Anterior cingulate cortex (tissue), 58 donors: ENCODE measurements around the gene VMO1.

ENCODE experiments used
- DNase-seq, 58 donors: peaks; one replicate each; lab custom pipeline; 2025; lab: John Stamatoyannopoulos, UW

VMO1 gene

GRCh38 chr17:4766723-4767122 is 19.4 kb downstream of the VMO1 start:
- no peak for DNase-seq

DNA sequence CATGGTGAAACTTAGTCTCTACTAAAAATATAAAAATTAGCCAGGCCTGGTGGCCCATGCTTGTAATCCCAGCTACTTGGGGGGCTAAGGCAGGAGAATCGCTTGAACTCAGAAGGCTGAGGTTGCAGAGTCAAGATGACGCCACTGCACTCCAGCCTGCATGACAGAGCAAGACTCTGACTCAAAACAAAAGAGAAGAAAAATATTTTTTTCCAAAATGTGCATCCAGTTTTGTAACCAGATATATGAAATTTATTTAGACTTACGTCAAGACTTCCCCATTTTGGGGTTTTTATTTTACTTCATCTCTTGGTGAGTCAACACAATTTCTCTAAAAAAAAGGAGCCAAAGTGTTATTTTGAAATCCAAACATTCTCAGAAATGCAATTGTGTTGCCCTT is 20.0 kb downstream of the VMO1 start:
- DNase-seq = no peak

- DNase-seq = peak in 1 of 58 donors; percentile 20
Measured at GRCh38 chr17:4764595-4764994, 21.6 kb downstream of the VMO1 start.

DNA sequence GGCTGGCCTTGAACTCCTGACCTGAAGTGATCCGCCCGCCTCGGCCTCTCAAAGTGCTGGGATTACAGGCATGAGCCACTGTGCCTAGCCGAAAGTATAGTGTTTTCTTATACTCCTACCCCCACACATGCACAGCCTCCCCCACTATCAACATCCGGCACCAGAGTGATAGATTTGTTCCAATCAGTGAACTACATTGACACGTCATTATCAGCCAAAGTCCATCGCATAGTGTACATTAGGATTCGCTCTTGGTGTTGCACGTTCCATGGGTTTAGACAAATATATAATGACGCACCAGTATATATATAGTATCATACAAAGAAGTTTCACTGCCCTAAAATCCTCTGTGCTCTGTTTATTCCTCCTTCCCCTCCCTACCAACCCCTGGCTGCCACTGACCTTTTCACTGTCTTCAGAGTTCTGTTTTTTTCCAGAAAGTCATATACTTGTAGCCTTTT is 26.4 kb downstream of the VMO1 start:
- no peak for DNase-seq

- no peak for DNase-seq
Measured at GRCh38 chr17:4753392-4753791, 32.8 kb downstream of the VMO1 start.

DNA sequence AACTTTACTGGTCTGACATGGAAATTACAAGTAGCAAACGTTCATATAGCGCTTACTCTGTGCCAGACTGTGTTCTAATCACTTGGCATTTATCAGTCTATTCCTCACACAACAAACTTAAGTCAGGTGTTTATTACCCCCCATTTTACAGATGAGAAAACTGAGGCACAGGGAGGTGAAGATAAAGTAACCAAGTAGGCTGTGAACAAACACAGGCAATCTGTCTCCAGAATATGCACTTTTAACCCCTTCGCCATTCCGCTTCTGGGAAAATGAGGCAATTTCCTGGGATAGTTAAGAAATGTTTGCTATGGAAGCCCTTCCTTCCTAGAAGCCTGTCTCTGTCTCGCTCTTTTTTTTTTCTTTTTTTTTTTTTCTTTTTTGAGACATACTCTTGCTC is 34.2 kb downstream of the VMO1 start:
- DNase-seq = no peak

DNA sequence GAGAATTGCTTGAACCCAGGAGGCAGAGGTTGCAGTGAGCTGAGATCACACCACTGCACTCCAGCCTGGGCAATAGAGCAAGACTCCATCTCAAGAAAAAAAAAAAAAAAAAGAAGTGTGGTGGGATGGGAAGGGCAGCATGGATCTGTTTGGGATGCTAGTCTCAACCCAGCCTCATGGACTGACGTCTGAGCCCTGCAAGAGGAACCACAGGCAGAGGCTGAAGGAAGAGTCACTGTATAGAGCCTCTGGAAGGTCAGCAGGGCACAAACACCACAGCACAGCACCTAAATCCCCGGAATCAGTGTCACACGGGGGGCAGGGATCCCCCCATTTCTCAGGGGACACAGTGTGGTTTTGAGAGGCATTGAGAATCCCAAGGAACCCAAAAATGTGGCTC is 35.6 kb downstream of the VMO1 start:
- DNase-seq = no peak

- DNase-seq = no peak
Measured at GRCh38 chr17:4748686-4749085, 37.5 kb downstream of the VMO1 start.

DNA sequence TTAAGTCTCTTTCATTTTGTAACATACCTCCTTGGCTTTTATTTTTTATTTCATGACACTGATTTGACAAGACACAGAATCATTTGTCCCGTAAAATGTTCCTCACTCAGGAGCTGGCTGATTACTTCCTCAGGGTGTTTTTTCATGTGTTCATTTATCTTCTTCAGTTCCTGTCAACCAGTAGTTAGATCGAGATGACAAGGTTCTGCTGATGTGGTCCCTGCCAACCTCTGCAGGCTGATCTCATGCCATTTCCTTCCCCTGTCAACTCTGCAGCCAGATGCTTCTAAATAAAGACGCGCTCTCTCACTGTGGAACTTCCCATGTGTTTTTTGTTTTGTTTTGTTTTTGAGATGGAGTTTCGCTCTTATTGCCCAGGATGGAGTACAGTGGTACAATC is 38.3 kb downstream of the VMO1 start:
- peak in 2 of 58 donors; percentile 7 to 10 for DNase-seq

DNA sequence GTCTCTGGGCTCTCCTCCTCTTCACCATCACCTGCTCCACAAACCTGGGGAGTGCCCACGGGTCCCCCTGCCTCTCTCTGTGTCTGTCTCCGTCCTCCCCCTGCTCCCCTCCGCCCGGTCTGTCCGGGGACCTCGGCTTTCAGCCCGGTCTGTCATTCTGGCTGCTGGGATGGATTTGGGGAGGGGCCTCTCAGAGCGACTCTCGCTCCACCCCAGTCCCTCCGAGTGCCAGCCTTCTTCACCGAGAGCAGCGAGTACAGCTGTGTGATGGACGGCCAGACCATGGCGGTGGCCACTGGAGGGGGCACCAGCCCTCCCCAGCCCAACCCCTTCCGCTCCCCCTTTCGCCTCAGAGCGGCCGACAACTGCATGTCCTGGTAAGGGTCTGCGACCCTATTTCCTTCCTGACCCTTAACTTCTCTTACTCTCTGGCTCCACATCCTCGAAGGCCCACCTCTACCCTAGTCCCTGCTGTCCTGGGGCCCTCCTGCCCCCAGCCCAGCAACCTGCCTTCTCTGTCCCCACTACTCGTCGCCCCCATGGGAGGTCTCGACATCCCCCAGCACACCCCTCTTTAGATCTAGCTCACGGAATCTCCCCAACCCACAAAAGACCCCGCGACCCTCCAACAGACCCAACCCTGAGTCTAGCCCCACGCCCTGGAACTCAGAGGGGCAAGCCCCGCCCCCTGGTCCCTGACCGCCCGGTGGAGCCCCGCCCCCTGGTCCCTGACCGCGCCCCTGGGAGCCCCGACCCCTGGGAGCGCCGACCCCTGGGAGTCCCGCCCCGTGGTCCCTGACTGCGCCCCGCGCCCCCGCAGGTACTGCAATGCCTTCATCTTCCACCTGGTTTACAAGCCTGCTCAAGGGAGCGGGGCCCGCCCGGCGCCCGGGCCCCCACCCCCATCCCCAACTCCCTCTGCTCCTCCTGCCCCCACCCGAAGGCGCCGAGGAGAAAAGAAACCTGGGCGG is 40.9 kb downstream of the VMO1 start:
- no peak for DNase-seq

DNA sequence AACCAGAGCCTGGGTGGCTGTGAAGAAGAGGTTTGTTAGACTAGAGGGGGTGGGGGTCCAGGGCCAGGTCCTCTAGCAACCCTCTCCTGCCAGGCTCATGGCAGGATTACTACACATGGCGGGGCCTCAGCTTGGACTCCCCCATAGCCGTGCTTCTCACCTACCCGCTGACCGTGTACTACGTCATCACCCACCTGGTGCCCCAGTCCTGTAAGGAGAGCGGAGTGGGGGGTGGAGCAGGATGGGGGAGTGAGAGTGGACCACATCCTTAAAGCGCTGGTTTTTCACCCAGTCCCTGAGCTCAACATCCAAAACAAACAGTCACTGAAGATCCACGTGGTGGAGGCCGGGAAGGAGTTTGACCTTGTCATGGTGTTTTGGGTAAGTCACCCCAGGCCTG is 42.3 kb downstream of the VMO1 start:
- no peak for DNase-seq

DNA sequence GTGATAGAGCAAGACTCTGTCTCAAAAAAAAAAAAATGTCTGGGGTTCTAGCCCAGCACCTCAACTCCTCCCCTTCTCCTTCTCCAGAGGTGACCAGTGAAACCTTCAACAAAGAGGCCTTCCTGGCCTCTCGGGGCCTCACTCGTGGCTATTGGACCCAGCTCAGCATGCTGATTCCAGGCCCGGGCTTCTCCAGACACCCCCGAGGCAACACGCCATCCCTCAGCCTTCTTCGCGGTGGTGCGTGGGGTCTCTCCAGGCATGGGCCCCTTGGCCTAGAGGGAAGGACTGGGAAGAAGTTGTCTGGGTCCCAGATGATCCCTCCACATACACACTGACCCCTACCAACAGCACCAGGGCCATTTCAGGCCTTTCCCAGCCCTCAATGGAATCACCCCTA is 42.9 kb downstream of the VMO1 start:
- DNase-seq = no peak

DNA sequence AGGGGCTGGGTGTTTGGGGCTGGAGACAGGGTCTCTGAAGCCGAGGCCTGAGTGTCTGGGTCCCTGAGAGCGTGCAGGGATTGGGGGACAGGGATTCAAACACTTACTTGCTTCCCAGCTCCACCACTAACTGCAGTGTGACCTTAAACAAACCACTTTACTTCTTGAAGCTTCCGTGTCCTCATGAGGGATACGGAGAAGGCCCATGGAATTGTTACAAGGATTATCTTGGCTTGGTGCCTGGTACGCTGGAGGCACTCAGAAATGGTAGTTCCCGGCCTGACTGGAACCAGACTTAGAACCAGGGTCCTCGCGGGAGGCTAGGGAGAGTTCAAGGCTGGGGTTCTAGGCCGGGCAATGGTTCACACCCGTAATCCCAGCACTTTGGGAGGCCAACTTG is 43.5 kb downstream of the VMO1 start:
- no peak for DNase-seq

DNA sequence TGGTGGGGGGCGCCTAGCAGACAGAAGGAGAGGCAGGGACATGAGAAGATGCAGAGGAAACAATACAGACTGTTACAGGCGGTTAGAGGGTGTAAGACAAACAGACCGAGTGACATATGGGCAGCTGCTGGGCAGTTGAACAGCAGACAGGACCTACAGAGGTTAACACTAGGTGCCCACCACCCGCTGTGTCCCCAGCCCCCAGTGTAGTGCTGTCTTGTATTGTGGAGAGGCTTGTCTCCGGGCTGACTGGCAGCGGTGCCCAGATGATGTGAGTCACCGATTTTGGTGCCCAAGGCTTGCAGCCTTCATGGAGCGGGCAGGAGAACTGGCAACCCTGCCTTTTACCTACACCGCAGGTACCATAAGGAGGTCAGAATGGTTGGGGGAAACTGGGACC is 44.0 kb downstream of the VMO1 start:
- no peak for DNase-seq

DNA sequence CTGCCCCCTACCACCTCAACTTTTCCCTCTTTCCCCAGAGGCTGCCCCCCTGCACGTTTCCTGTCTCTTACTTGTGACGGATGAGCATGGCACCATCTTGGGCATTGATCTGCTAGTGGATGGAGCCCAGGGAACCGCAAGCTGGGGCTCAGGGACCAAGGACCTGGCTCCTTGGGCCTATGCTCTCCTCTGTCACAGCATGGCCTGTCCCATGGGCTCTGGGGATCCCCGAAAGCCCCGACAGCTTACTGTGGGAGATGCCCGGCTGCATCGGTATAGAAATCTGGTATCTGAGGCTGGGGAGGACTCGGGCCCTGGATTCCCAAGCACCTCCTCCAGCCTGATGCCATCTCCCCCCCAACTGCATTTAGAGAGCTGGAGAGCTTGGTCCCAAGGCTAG is 44.6 kb downstream of the VMO1 start:
- DNase-seq = no peak

- DNase-seq = no peak
Measured at GRCh38 chr17:4740584-4740983, 45.6 kb downstream of the VMO1 start.

DNA sequence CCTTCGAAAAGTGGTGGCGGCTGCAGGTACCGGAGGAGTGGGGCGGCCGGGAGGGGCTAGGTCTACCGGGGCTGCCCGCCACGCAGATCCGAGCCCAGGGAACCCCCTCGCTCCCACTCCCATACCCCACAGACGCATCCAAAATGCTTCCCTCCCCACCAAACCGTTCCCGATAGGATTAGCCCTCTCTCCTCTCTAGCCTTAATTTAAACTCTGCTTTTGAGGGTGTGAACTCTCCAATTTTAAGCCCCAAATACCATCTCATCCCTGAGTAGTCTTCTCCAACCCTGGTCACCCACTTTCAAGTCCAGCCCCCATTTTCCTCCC is 46.2 kb downstream of the VMO1 start:
- DNase-seq = no peak

DNA sequence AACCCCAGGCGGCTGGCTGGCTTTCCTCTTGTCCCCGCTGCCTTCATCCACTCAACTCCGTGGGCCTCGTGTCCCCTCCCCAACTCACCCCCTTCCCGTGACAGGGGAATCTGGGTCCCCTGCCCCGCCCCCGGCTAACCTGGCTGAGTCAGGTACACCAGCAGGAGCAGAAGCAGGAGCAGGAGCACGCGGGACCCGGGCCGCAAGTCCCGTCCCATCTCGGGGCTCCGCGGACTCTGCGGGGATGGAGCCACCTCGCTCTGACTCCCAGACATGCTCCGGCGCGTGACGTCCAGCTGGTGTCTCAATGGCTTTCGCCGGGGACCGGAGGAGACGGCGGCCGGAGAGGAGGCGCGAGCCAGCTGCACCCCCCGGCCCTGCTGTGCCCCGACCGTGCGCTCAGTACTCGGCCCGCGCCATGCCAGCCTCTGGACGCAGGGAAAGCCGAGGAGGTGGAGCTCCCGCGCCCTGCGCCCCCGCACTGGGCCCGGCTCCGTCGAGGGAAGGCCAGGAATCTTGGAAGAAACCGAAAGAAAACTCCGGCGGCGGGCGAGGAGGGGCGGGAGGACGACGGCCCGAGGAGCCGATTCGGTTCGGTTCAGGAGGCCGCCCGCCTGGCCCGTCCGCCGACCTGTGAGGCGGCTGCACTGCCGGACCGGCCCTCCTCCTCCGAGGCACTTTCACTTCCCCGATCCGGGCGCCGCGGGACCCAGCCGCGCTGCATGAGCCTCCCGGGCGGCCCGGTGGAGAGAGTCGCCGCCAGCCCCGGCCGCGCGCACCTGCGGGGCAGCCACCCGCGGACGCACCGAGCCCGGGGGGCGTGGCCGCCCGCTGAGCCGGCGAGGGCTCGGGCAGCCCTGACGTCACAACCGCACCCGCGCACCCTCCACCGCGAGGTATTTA is 46.8 kb downstream of the VMO1 start, which contains the start of the genes CXCL16 and ZMYND15:
CXCL16 (minus strand) TSS at position 807 of the 903 bp plus-strand sequence; CDS start at position 218, 589 bp downstream.
ZMYND15 (plus strand) TSS at position 712 of the 903 bp plus-strand sequence. CDS start 716 bp downstream, outside the sequence.
- DNase-seq = peak in 12 of 58 donors; percentile 11 to 65 (median 24)

GRCh38 chr17:4738136-4739121 is 47.7 kb downstream of the VMO1 start:
- DNase-seq = no peak
